ENCODE measurements around the gene ZFP42. TPM values are rescaled to one million over a fixed set of nuclear protein-coding genes. Genes with fewer than 3 reads are reported as not detected.

ZFP42 gene
- total RNA-seq, 4 donors from 2014 or later = not detected

DNA sequence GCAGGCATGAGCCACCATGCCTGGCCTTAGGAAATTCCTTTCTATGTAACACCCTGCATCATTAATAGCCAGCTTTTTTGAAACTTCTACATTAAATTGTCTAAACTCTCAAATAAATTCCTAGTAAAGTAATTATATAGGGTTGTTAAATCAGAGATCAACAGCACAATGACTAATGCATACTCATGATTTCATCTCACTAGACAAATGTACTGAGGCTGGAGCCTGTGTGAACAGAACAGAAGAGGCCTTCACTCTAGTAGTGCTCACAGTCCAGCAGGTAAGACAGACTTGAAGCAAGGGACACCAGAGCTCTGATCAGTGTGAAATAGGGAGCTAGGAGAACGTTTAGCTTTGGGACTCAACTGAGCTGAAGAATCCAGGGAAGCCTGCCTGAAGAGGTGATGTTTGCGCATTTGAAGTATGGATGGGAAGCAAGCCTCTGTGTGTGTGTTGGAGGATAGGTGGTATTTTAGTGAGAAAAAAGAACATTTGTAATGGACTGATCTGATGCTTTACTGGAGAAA is 3.9 kb downstream of the ZFP42 start:
- H3K9me3 ChIP-seq = peaks cover 0 to 6% (median 0%) of the 10 kb centered on the region in 4 donors
- H3K4me1 ChIP-seq = no peaks in the 10 kb centered on the region
- no peaks in the 10 kb centered on the region for H3K36me3 ChIP-seq
- no peaks in the 10 kb centered on the region for H3K27me3 ChIP-seq
- H3K27ac ChIP-seq = no peak overlapping the region
- TF ChIP-seq, protein P1, sequence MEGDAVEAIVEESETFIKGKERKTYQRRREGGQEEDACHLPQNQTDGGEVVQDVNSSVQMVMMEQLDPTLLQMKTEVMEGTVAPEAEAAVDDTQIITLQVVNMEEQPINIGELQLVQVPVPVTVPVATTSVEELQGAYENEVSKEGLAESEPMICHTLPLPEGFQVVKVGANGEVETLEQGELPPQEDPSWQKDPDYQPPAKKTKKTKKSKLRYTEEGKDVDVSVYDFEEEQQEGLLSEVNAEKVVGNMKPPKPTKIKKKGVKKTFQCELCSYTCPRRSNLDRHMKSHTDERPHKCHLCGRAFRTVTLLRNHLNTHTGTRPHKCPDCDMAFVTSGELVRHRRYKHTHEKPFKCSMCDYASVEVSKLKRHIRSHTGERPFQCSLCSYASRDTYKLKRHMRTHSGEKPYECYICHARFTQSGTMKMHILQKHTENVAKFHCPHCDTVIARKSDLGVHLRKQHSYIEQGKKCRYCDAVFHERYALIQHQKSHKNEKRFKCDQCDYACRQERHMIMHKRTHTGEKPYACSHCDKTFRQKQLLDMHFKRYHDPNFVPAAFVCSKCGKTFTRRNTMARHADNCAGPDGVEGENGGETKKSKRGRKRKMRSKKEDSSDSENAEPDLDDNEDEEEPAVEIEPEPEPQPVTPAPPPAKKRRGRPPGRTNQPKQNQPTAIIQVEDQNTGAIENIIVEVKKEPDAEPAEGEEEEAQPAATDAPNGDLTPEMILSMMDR (IDR thresholded peaks at IDR 0.05) = no peak
- TF ChIP-seq POLR2A (IDR thresholded peaks at IDR 0.05) = no peak
- no peak overlapping the region for H3K4me3 ChIP-seq
- no peak for DNase-seq

DNA sequence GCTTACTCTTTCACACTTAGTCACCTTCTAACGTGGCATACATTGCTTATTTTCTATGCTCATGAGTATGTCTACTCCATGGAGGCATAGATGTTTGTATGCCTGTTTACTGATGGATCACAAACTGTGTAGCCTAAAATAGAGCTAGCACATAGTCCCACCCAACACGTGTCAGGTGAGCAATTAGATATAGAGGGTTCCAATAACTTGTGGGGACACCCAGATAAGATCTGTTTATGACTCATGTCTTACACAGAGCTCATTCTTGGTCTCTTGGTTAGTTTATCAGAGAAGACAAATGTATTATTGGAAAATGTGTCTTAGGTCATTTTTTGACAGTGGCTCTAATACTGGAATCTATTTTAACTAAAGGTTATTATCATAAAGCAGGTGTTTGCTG is 6.8 kb downstream of the ZFP42 start:
- H3K27ac ChIP-seq = no peak overlapping the region
- no peaks in the 10 kb centered on the region for H3K4me1 ChIP-seq
- DNase-seq = no peak
- H3K27me3 ChIP-seq = no peaks in the 10 kb centered on the region
- H3K36me3 ChIP-seq = no peaks in the 10 kb centered on the region
- no peak overlapping the region for H3K4me3 ChIP-seq
- TF ChIP-seq, protein P1 (IDR thresholded peaks at IDR 0.05) = no peak
- TF ChIP-seq POLR2A (IDR thresholded peaks at IDR 0.05) = no peak
- H3K9me3 ChIP-seq = no peaks in the 10 kb centered on the region

DNA sequence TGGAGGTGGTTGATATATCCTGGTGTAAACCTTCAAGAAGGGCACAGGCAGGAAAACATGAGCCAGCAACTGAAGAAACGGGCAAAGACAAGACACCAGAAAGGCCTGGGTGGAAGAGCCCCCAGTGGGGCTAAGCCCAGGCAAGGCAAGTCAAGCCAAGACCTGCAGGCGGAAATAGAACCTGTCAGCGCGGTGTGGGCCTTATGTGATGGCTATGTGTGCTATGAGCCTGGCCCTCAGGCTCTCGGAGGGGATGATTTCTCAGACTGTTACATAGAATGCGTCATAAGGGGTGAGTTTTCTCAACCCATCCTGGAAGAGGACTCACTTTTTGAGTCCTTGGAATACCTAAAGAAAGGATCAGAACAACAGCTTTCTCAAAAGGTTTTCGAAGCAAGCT is 7.2 kb downstream of the ZFP42 start:
- Histone ChIP-seq H3K4me3 (no peak overlapping the region), H3K36me3 (no peaks in the 10 kb centered on the region), H3K27me3 (no peaks in the 10 kb centered on the region), H3K9me3 (no peaks in the 10 kb centered on the region), H3K27ac (no peak overlapping the region), H3K4me1 (no peaks in the 10 kb centered on the region)
- no peak for DNase-seq
- no peak for TF ChIP-seq POLR2A (IDR thresholded peaks at IDR 0.05)
- TF ChIP-seq, protein P1 (IDR thresholded peaks at IDR 0.05) = no peak

DNA sequence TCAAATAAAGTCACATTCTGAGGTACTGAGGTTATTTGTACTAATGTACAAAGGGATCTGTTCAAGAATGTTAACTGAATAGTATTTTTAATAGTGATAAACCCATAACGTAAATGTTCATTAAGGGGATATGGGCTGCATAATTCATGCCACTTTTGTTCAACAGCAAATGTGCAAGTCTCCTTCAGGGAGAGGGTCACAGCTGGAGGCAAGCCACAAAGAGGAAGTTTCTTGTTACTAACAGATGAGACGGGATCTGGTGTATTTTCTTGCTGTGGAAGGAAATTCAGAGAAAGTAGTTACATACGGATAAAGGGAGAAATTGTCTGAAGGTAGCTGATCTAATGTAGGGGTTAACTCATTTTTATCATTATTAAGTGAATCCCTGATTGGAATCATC is 10.0 kb downstream of the ZFP42 start:
- Histone ChIP-seq H3K27ac (no peak overlapping the region), H3K36me3 (no peaks in the 10 kb centered on the region), H3K9me3 (no peaks in the 10 kb centered on the region), H3K27me3 (no peaks in the 10 kb centered on the region), H3K4me1 (no peaks in the 10 kb centered on the region), H3K4me3 (no peak overlapping the region)
- TF ChIP-seq, protein P1 (IDR thresholded peaks at IDR 0.05) = no peak
- no peak for TF ChIP-seq POLR2A (IDR thresholded peaks at IDR 0.05)
- DNase-seq = no peak

DNA sequence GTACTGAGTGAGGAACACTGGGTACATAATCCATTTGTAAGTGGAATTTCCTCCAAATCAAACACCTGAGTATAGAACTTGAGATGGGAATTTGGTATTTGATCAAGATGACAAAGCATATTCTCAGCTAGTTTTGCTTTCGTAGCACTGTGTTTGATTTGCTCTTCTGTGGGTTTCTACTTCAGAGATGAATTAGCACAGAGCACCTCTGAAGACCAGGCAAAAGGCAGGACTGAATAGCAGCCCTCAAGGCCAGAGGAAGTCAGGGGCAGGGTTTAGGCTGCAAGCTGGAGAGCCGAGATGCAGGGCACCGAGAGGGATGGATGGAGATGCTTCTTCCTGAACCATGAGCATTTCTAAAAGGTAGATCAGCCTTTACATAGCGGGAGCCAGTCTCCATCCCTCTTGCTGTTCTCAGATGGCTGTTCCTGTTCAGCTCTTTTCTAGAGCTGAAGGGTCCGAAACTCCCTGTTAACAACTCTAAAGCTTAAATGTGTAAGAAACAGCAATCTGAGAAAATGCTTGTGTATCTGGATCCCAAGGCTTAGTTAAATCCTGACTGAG is 10.8 kb downstream of the ZFP42 start:
- DNase-seq = no peak
- Histone ChIP-seq H3K27me3 (no peaks in the 10 kb centered on the region), H3K4me1 (no peaks in the 10 kb centered on the region), H3K9me3 (no peaks in the 10 kb centered on the region), H3K4me3 (no peak overlapping the region), H3K27ac (no peak overlapping the region), H3K36me3 (no peaks in the 10 kb centered on the region)
- TF ChIP-seq POLR2A (IDR thresholded peaks at IDR 0.05) = no peak
- TF ChIP-seq, protein P1 (IDR thresholded peaks at IDR 0.05) = no peak

DNA sequence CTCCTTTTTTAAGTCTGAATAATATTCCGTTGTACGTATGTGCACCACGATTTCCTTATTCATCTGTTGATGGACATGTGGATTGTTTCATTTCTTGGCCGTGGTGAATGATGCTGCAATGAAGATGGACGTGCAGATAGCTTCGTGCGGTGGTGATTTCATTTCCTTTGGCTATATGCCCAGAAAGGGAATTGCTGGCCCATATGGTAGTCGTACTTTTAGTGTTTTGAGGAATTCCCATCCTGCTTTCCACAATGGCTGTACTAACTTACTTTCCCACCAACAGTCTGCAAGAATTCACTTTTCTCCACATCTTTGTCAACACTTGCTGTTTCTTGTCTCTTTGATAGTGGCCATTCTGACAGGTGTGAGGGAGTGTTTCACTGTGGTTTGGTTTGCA is 12.8 kb downstream of the ZFP42 start:
- H3K4me1 ChIP-seq = no peaks in the 10 kb centered on the region
- H3K9me3 ChIP-seq = no peaks in the 10 kb centered on the region
- TF ChIP-seq, protein P1 (IDR thresholded peaks at IDR 0.05) = no peak
- TF ChIP-seq POLR2A (IDR thresholded peaks at IDR 0.05) = no peak

More for the DNA sequence above, 12.8 kb downstream of the ZFP42 start:
- no peak overlapping the region for H3K4me3 ChIP-seq
- H3K27ac ChIP-seq = no peak overlapping the region
- no peaks in the 10 kb centered on the region for H3K36me3 ChIP-seq
- no peak for DNase-seq
- H3K27me3 ChIP-seq = no peaks in the 10 kb centered on the region

All from Peyer's patch (tissue), 4 donors.